SU-DHL-6 (cell line): Measurements from ENCODE around the gene SMAD1.

Experiments used
- EZH2phosphoT487 ChIP-seq: fragments of 200-600 bp; sonication (generic), shearing (Covaris generic); conservative IDR thresholded peaks from 2 replicates; pipeline ENCODE4 v1.6.1; 2018; ENCODE audit warnings: mild to moderate bottlenecking, antibody characterized with exemption, low read length, moderate library complexity, mixed read lengths
- TF ChIP-seq, protein P1 (sequence below): fragments of 200-600 bp; sonication (generic); IDR thresholded peaks from one replicate; pipeline ENCODE4 v1.5.1; 2017; ENCODE audit warnings: antibody characterized with exemption, mild to moderate bottlenecking, low read length, moderate library complexity; ENCODE audit not compliant: insufficient read depth, poor library complexity, severe bottlenecking

DNA sequence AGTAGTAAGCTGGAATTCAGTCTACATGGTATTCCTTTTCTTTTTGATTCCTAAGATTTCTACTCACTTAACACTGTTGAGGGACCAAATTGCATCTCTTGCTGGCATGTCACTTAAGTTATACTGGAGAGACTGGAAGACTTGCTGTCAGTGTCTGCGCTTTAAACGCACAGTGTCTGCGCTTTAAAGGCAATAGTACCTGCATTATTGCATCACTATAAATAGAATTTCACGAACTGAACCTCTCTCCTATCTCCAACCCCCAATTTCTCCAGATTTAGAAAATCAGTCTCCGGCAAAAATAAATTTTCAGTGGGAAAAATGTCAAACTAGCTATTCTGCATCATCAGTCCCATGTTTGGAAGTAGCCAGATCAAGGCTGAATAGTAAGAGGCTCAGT is 21.2 kb downstream of the SMAD1 start:
- TF ChIP-seq, protein P1, sequence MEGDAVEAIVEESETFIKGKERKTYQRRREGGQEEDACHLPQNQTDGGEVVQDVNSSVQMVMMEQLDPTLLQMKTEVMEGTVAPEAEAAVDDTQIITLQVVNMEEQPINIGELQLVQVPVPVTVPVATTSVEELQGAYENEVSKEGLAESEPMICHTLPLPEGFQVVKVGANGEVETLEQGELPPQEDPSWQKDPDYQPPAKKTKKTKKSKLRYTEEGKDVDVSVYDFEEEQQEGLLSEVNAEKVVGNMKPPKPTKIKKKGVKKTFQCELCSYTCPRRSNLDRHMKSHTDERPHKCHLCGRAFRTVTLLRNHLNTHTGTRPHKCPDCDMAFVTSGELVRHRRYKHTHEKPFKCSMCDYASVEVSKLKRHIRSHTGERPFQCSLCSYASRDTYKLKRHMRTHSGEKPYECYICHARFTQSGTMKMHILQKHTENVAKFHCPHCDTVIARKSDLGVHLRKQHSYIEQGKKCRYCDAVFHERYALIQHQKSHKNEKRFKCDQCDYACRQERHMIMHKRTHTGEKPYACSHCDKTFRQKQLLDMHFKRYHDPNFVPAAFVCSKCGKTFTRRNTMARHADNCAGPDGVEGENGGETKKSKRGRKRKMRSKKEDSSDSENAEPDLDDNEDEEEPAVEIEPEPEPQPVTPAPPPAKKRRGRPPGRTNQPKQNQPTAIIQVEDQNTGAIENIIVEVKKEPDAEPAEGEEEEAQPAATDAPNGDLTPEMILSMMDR: no peak
- no peak for TF ChIP-seq EZH2phosphoT487
